NOMO-1 (cell line): ENCODE results near the gene DNM3.
A peak's percentile ranks its signal among the peaks of the same experiment; 100 is the strongest.

Experiments
- DNase-seq, 2 experiments: peaks; one replicate each; lab custom pipeline; 2025; ENCODE audit not compliant: unreplicated experiment in 2 of 2; lab: John Stamatoyannopoulos, UW

Gene DNM3

GRCh38 chr1:172135076-172135672 lies 293.9 kb downstream of the DNM3 start:
- peak in 1 of 2 experiments; percentile 2 for DNase-seq

DNA sequence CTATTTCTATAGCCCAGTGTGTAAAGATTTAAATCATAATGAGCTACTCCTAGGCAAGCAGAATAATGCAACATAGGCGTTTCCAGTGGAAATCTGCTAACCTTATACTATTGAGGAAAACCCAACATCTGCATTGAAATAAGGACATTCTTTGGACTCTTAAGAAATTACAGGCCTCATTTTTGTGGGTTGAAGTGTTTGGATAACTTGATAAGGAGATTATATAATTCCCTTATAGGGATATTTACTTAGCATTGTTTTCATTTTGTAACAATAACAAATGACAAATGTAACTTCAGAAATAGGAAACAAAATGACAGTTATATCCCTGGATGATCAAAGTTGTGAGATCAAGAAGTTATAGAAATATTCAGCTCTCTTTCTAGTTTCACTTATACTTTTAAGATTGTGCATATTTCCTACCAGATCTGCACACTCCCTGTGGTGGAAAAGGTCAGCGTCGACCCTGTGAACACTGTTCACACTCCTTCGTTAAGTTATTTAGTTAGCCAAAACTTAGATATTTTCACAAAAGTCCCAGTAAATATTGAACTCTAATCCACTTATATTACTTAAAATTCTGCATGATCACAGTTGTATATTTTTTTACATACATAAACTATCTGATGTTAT lies 294.8 kb downstream of the DNM3 start:
- no peak for DNase-seq

GRCh38 chr1:172136925-172137324 lies 295.6 kb downstream of the DNM3 start:
- no peak for DNase-seq

DNA sequence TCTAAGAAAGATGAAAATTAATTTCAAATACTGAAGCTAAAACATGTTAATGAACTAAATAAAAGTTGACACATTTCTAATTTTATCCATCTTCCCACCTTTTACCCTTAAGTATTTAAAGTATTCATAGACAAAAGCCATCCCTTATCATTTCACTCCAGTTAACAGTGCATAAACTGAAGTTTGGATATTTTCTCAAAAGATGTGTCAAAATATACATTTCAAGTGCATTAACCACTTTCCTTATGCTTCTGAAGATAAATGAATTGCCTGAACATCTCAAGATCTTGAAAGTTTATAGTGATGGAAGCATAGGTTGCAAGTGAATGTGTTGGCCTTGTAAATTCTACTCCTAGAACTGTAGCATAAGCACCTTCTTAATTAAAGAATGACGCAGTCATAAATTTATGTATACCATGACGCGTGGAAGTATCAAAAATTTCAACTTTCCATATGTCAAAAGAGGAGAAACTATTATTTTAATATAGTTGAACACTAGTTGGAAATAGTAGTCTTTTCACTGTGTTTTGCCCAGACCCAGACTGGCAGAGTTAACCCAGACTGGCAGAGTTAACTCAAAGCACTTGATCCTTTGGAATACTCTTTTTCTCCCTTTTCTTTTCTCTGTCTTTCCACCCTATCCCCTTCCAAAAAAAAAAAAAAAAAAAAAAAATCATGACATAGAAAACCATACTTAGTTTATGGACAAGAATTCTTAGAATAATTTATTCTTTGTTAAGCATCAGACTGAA lies 296.6 kb downstream of the DNM3 start:
- DNase-seq, result no peak

GRCh38 chr1:172138634-172139033 lies 297.3 kb downstream of the DNM3 start:
- DNase-seq, result no peak

GRCh38 chr1:172139196-172139595 lies 297.9 kb downstream of the DNM3 start:
- DNase-seq, result no peak

DNA sequence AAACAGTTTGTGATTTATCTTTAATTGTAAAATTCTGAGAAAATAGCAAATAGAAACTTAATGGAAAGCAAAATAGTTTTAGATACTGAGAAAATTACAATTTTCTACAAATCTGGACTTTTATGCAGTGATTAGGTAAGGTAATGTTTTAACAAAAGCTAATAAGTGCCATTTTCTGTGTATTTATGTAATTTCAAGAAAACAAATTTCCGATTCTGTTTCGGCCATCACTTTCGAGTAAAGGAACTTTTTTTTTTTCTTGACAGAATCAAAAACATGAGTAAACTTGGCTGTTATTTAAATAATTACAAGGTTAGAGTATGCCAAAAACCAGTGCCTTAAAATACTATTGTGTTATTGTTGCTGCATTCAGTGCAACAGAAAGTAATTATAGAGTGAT lies 298.8 kb downstream of the DNM3 start:
- no peak for DNase-seq

DNA sequence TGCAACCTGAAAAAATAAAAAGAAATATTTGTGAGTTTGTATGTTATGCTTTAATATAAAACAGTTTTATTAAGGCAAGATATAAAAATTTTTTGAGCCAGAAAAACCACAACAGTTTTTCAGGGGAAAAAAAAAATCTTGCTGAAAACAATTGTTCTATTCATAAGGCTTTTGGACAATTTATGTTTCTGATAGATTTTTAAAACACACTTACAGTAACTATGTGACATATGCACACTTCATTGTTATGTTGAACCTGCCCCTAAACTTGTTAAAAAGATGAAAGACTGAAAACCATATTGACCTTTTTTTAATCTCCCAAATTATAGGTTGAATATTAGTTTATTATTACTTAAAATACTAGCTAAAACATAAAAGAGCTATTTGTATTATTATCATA lies 299.3 kb downstream of the DNM3 start:
- DNase-seq, result no peak

GRCh38 chr1:172141341-172141881 lies 300.1 kb downstream of the DNM3 start:
- DNase-seq, result no peak

- DNase-seq, result no peak
Measured at GRCh38 chr1:172142324-172142723, 301.0 kb downstream of the DNM3 start.

DNA sequence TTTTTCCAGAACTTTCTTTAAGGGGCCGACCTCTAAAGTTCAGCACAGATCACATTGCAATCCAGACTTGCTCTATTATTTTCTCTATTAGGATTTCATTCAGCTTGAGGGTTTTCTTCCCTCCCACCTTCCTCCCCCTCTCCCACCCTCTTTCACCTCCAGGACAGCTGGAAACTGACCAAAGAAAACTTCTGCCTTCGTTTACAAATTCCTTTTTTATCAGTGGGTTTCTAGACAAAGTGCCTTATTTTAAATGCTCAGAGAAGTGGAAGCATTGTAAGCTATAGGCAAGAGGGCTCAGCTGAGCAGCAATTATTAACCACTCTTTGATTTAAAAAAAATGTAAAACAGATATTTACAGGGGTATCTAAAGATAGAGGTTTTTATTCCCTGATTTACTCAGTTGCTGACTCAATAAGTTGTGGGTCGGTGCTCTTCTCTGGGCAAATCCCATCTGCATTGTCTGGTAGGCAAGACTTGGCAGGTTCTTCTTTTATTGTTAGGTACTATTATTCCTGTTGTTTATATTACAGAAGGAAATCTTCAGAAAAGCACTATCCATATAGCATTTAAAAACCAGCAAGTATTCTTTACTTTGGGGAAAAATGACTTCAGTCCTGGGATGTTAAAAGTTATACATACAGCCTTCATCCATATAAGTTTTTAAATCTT lies 302.2 kb downstream of the DNM3 start:
- DNase-seq, result no peak

- no peak for DNase-seq
Measured at GRCh38 chr1:172144445-172145061, 303.3 kb downstream of the DNM3 start.

GRCh38 chr1:172145231-172145651 lies 303.9 kb downstream of the DNM3 start:
- peak in 1 of 2 experiments; percentile 46 for DNase-seq

DNA sequence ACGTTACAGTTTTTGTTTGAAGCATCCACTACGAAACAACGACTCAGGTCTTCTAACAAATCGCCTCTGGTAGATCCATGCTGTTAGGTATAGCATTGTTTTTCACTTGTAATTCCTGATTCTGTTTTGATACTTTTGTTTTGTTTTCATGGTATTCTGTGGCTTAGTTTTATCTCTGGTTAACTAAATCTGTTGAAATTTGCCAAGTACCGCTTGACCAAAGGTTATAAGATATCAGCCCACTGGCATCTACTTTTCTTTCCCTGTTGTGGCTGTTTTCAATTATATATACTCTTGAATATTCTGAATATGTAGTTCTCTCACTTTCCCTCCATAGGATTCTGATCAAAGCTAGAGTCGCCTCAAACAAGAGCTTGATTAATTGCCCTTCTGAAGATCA lies 304.4 kb downstream of the DNM3 start:
- no peak for DNase-seq

- no peak for DNase-seq
Measured at GRCh38 chr1:172146141-172146850, 305.0 kb downstream of the DNM3 start.

GRCh38 chr1:172147541-172147940 lies 306.2 kb downstream of the DNM3 start:
- no peak for DNase-seq

- DNase-seq, result no peak
Measured at GRCh38 chr1:172148213-172148612, 306.9 kb downstream of the DNM3 start.

- DNase-seq, result no peak
Measured at GRCh38 chr1:172148707-172149106, 307.4 kb downstream of the DNM3 start.

- no peak for DNase-seq
Measured at GRCh38 chr1:172149346-172149745, 308.0 kb downstream of the DNM3 start.

DNA sequence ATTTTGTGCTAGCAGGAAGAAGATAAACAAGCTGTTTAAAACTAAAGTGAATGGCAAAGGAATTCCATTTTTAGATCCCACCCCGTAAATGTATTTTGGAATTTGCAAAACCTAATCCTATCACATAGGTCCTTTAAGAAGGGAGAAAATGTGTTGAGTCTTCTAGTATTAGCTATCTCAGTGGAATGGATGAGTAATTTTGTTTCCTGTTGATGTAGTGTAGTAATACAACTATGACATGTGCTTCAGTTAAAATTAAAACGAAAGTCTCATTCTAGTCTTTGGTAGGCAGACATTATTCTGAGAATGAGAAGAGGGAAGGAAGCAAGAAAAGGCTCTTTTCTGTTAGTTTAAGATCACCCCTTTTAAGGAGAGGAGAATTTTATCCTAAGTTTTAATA lies 313.3 kb downstream of the DNM3 start:
- no peak for DNase-seq
